ENCODE data around the gene AP1M2. TPM values are rescaled to one million over a fixed set of nuclear protein-coding genes. Genes with fewer than 3 reads are reported as not detected.
"Not testable (repeated sequence)": the region's sequence is repeated elsewhere in the genome, so short reads cannot be mapped to it uniquely, and the experiment has no call there.

Gene AP1M2
- total RNA-seq, 2 donors from 2014 or later: not detected

- Mint-ChIP-seq H3K4me1 (peaks cover 18% of the 10 kb centered on the region), H3K4me3 (no peak overlapping the region), H3K9me3 (no peaks in the 10 kb centered on the region), H3K27me3 (no peaks in the 10 kb centered on the region), H3K27ac (no peak overlapping the region), H3K36me3 (ENCODE audit: low read depth) (peaks cover 91% of the 10 kb centered on the region)
- no peak for ATAC-seq (replicated peaks)
Measured at GRCh38 chr19:10562609-10563008, 24.5 kb downstream of the AP1M2 start.

GRCh38 chr19:10560154-10560553, 27.0 kb downstream of the AP1M2 start:
- Mint-ChIP-seq H3K27ac (no peak overlapping the region), H3K36me3 (ENCODE audit: low read depth) (peaks cover 86% of the 10 kb centered on the region), H3K4me1 (no peaks in the 10 kb centered on the region), H3K4me3 (no peak overlapping the region), H3K9me3 (no peaks in the 10 kb centered on the region), H3K27me3 (no peaks in the 10 kb centered on the region)
- ATAC-seq (replicated peaks): no peak

GRCh38 chr19:10557603-10558197, 29.4 kb downstream of the AP1M2 start:
- Mint-ChIP-seq H3K9me3 (no peaks in the 10 kb centered on the region), H3K36me3 (ENCODE audit: low read depth) (peaks cover 95% of the 10 kb centered on the region), H3K27ac (peak overlapping the region; percentile 63), H3K27me3 (no peaks in the 10 kb centered on the region), H3K4me1 (peaks cover 7% of the 10 kb centered on the region), H3K4me3 (no peak overlapping the region)
- ATAC-seq (replicated peaks): no peak

- Mint-ChIP-seq H3K4me3 (no peak overlapping the region), H3K9me3 (no peaks in the 10 kb centered on the region), H3K27me3 (no peaks in the 10 kb centered on the region), H3K27ac (peak overlapping the region; percentile 54), H3K36me3 (ENCODE audit: low read depth) (peaks cover 95% of the 10 kb centered on the region), H3K4me1 (peaks cover 7% of the 10 kb centered on the region)
- no peak for ATAC-seq (replicated peaks)
Measured at GRCh38 chr19:10555610-10555973, 31.5 kb downstream of the AP1M2 start.

GRCh38 chr19:10554760-10555609, 32.1 kb downstream of the AP1M2 start:
- no peaks in the 10 kb centered on the region for H3K9me3 Mint-ChIP-seq
- ATAC-seq (replicated peaks): no peak
- H3K27ac Mint-ChIP-seq: peak overlapping the region; percentile 76
- H3K4me3 Mint-ChIP-seq: peak overlapping the region; percentile 48
- peaks cover 95% of the 10 kb centered on the region for H3K36me3 Mint-ChIP-seq (ENCODE audit: low read depth)
- H3K27me3 Mint-ChIP-seq: no peaks in the 10 kb centered on the region
- H3K4me1 Mint-ChIP-seq: peaks cover 7% of the 10 kb centered on the region

- H3K4me1 Mint-ChIP-seq: peaks cover 7% of the 10 kb centered on the region
- H3K27ac Mint-ChIP-seq: peak overlapping the region; percentile 76
- peak; percentile 69 for ATAC-seq (replicated peaks)
- no peaks in the 10 kb centered on the region for H3K9me3 Mint-ChIP-seq
- H3K4me3 Mint-ChIP-seq: peak overlapping the region; percentile 48
- no peaks in the 10 kb centered on the region for H3K27me3 Mint-ChIP-seq
- H3K36me3 Mint-ChIP-seq (ENCODE audit: low read depth): peaks cover 95% of the 10 kb centered on the region
Measured at GRCh38 chr19:10553943-10554381, 33.1 kb downstream of the AP1M2 start.

- ATAC-seq (replicated peaks): no peak
- Mint-ChIP-seq H3K27me3 (no peaks in the 10 kb centered on the region), H3K36me3 (ENCODE audit: low read depth) (peaks cover 95% of the 10 kb centered on the region), H3K4me3 (peak overlapping the region; percentile 48), H3K9me3 (no peaks in the 10 kb centered on the region), H3K4me1 (peaks cover 7% of the 10 kb centered on the region), H3K27ac (peak overlapping the region; percentile 76)
Measured at GRCh38 chr19:10553087-10553667, 33.9 kb downstream of the AP1M2 start.

GRCh38 chr19:10552510-10553053, 34.5 kb downstream of the AP1M2 start:
- H3K4me3 Mint-ChIP-seq: no peak overlapping the region
- no peaks in the 10 kb centered on the region for H3K9me3 Mint-ChIP-seq
- peaks cover 91% of the 10 kb centered on the region for H3K36me3 Mint-ChIP-seq (ENCODE audit: low read depth)
- ATAC-seq (replicated peaks): peak; percentile 44
- no peak overlapping the region for H3K27ac Mint-ChIP-seq
- peaks cover 7% of the 10 kb centered on the region for H3K4me1 Mint-ChIP-seq
- H3K27me3 Mint-ChIP-seq: no peaks in the 10 kb centered on the region

- peak; percentile 22 for ATAC-seq (replicated peaks)
- no peaks in the 10 kb centered on the region for H3K9me3 Mint-ChIP-seq
- H3K36me3 Mint-ChIP-seq (ENCODE audit: low read depth): peaks cover 89% of the 10 kb centered on the region
- H3K27me3 Mint-ChIP-seq: no peaks in the 10 kb centered on the region
- no peak overlapping the region for H3K4me3 Mint-ChIP-seq
- no peak overlapping the region for H3K27ac Mint-ChIP-seq
- H3K4me1 Mint-ChIP-seq: peaks cover 7% of the 10 kb centered on the region
Measured at GRCh38 chr19:10551698-10552301, 35.3 kb downstream of the AP1M2 start.

- H3K4me1 Mint-ChIP-seq; H3K27me3 Mint-ChIP-seq; H3K4me3 Mint-ChIP-seq; H3K9me3 Mint-ChIP-seq; H3K27ac Mint-ChIP-seq; ATAC-seq (replicated peaks): not testable (repeated sequence)
- peaks cover 86% of the 10 kb centered on the region for H3K36me3 Mint-ChIP-seq (ENCODE audit: low read depth)
Measured at GRCh38 chr19:10551006-10551405, 36.1 kb downstream of the AP1M2 start.

GRCh38 chr19:10550336-10550735, 36.8 kb downstream of the AP1M2 start:
- H3K4me3 Mint-ChIP-seq: no peak overlapping the region
- no peak for ATAC-seq (replicated peaks)
- peaks cover 80% of the 10 kb centered on the region for H3K36me3 Mint-ChIP-seq (ENCODE audit: low read depth)
- H3K9me3 Mint-ChIP-seq: no peaks in the 10 kb centered on the region
- peaks cover 7% of the 10 kb centered on the region for H3K4me1 Mint-ChIP-seq
- no peak overlapping the region for H3K27ac Mint-ChIP-seq
- no peaks in the 10 kb centered on the region for H3K27me3 Mint-ChIP-seq

- H3K4me1 Mint-ChIP-seq: peaks cover 7% of the 10 kb centered on the region
Measured at GRCh38 chr19:10549733-10550132, 37.4 kb downstream of the AP1M2 start.

GRCh38 chr19:10548746-10549276, 38.3 kb downstream of the AP1M2 start:
- ATAC-seq (replicated peaks): no peak
- Mint-ChIP-seq H3K4me3 (no peak overlapping the region), H3K27ac (no peak overlapping the region), H3K36me3 (ENCODE audit: low read depth) (peaks cover 75% of the 10 kb centered on the region), H3K4me1 (no peaks in the 10 kb centered on the region), H3K9me3 (no peaks in the 10 kb centered on the region), H3K27me3 (no peaks in the 10 kb centered on the region)

More at GRCh38 chr19:10549733-10550132, 37.4 kb downstream of the AP1M2 start:
- Mint-ChIP-seq H3K36me3 (ENCODE audit: low read depth) (peaks cover 80% of the 10 kb centered on the region), H3K4me3 (no peak overlapping the region), H3K27me3 (no peaks in the 10 kb centered on the region), H3K9me3 (no peaks in the 10 kb centered on the region), H3K27ac (no peak overlapping the region)
- no peak for ATAC-seq (replicated peaks)

GRCh38 chr19:10546817-10547216, 40.3 kb downstream of the AP1M2 start:
- no peaks in the 10 kb centered on the region for H3K4me1 Mint-ChIP-seq
- no peaks in the 10 kb centered on the region for H3K9me3 Mint-ChIP-seq
- peaks cover 55% of the 10 kb centered on the region for H3K36me3 Mint-ChIP-seq (ENCODE audit: low read depth)
- no peak for ATAC-seq (replicated peaks)
- H3K27ac Mint-ChIP-seq: no peak overlapping the region
- H3K4me3 Mint-ChIP-seq: no peak overlapping the region
- H3K27me3 Mint-ChIP-seq: no peaks in the 10 kb centered on the region

All from activated T-helper 17 cell treated with anti-CD3 and anti-CD28 coated beads, Interleukin-2, amount 50 U/mL, for 72 hours (primary cell).